Mammary epithelial cell (primary cell): ENCODE measurements around the gene DPP3.

Source experiments
- CTCF ChIP-seq, 2 donors: IDR thresholded peaks in 1 of 2; conservative IDR thresholded peaks in 1 of 2; 2 replicates each; pipeline ENCODE4 v1.5.1; 2011 to 2012; ENCODE audit warnings: inconsistent platforms in 2 of 2, low read length in 2 of 2, mild to moderate bottlenecking in 2 of 2, control low read depth in 1 of 2, low read depth in 1 of 2; ENCODE audit not compliant: insufficient read depth in 1 of 2; ENCODE audit errors: extremely low read depth in 1 of 2
- EZH2 ChIP-seq: IDR thresholded peaks from 2 replicates; pipeline ENCODE4 v1.6.1; 2012; ENCODE audit warnings: low read length, inconsistent platforms, borderline replicate concordance

DNA sequence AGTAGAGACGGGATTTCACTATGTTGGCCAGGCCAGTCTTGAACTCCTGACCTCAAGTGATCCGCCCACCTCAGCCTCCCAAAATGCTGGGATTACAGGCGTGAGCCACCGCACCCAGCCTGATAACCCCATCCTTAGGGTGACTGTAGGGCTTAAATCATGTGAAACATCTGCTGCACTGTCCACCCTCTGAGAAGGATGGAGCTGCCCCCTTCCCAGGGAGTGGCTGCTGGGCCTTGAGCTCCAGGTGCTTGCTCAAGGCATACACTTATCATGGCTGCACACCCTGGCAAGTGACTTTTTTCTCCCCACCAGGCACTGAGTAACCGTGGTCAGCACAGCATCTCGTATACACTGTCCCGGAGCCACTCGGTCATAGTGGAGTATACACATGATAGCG, 8.2 kb upstream of the DPP3 start:
- TF ChIP-seq CTCF (conservative IDR thresholded peaks at IDR 0.05 in 1 of 2, IDR thresholded peaks at IDR 0.05 in 1 of 2; ENCODE audit: extremely low read depth in 1 of 2, insufficient read depth in 1 of 2, low read depth in 1 of 2, low read length in 2 of 2) (no peak), EZH2 (no peak)
